Lower leg skin (tissue), 3 donors: ENCODE measurements around the gene C16orf89.

Source experiments
- CTCF ChIP-seq, 3 donors: fragments of 450-650 bp; IDR thresholded peaks; one replicate each; pipeline ENCODE4 v1.5.1; 2016; ENCODE audit warnings: antibody characterized with exemption in 3 of 3, mild to moderate bottlenecking in 3 of 3, moderate library complexity in 2 of 3
- POLR2A ChIP-seq, 2 donors: fragments of 450-650 bp; IDR thresholded peaks; one replicate each; pipeline ENCODE4 v1.6.1; 2016 to 2017; ENCODE audit warnings: antibody characterized with exemption in 2 of 2, mild to moderate bottlenecking in 1 of 2, moderate library complexity in 1 of 2

GRCh38 chr16:5008311-5008731 lies 57.4 kb downstream of the C16orf89 start:
- TF ChIP-seq POLR2A (IDR thresholded peaks at IDR 0.05) (no peak), CTCF (IDR thresholded peaks at IDR 0.05) (no peak)
